ENCODE data around the gene ANHX. TPM values are rescaled to one million over a fixed set of nuclear protein-coding genes. Genes with fewer than 3 reads are reported as not detected.

The ANHX gene
- total RNA-seq, 1 experiment from 2014 or later = not detected

- Histone ChIP-seq H3K36me3 (ENCODE audit: control insufficient read depth, insufficient read depth, low read length) (no peaks in the 10 kb centered on the region), H3K4me3 (ENCODE audit: low read depth, low read length) (no peak overlapping the region), H3K4me1 (no peaks in the 10 kb centered on the region), H3K9me3 (peaks cover 66% of the 10 kb centered on the region), H3K27me3 (replicated peaks; ENCODE audit: control insufficient read depth, insufficient read depth, low read length) (no peaks in the 10 kb centered on the region)
- Mint-ChIP-seq H3K27ac (ENCODE audit: unreplicated experiment) (no peak overlapping the region), H3K27me3 (ENCODE audit: insufficient read depth, unreplicated experiment) (no peaks in the 10 kb centered on the region), H3K4me1 (ENCODE audit: low read depth, unreplicated experiment) (no peaks in the 10 kb centered on the region), H3K9me3 (ENCODE audit: unreplicated experiment) (peaks cover 43% of the 10 kb centered on the region), H3K36me3 (ENCODE audit: insufficient read depth, unreplicated experiment) (peaks cover 67% of the 10 kb centered on the region), H3K4me3 (ENCODE audit: unreplicated experiment) (no peak overlapping the region)
- TSS peak; percentile 6 for BruUV-seq (replicated peaks)
- TF ChIP-seq CTCF (IDR thresholded peaks at IDR 0.05; ENCODE audit: insufficient read depth in 1 of 2, low read depth in 1 of 2, low read length in 1 of 2, severe bottlenecking in 1 of 2, unreplicated experiment in 1 of 2) = no peak
- ChIA-PET CTCF (no interaction called here), POLR2A (no interaction called here)
- no peak for DNase-seq
- intact Hi-C loops (cut with micrococcal nuclease; ENCODE audit: unreplicated experiment) = no loop called here
Observed at GRCh38 chr12:133203344-133204263, 32.1 kb downstream of the ANHX start.

GRCh38 chr12:133202493-133203343 is 33.0 kb downstream of the ANHX start:
- H3K9me3 Mint-ChIP-seq (ENCODE audit: unreplicated experiment) = peaks cover 43% of the 10 kb centered on the region

More at GRCh38 chr12:133202493-133203343, 33.0 kb downstream of the ANHX start:
- Histone ChIP-seq H3K9me3 (peaks cover 57% of the 10 kb centered on the region), H3K36me3 (ENCODE audit: control insufficient read depth, insufficient read depth, low read length) (no peaks in the 10 kb centered on the region), H3K4me1 (no peaks in the 10 kb centered on the region), H3K4me3 (ENCODE audit: low read depth, low read length) (no peak overlapping the region), H3K27me3 (replicated peaks; ENCODE audit: control insufficient read depth, insufficient read depth, low read length) (no peaks in the 10 kb centered on the region)
- no TSS peak for BruUV-seq (replicated peaks)
- intact Hi-C loops (cut with micrococcal nuclease; ENCODE audit: unreplicated experiment) = no loop called here
- Mint-ChIP-seq H3K4me1 (ENCODE audit: low read depth, unreplicated experiment) (no peaks in the 10 kb centered on the region), H3K27ac (ENCODE audit: unreplicated experiment) (no peak overlapping the region), H3K36me3 (ENCODE audit: insufficient read depth, unreplicated experiment) (peaks cover 59% of the 10 kb centered on the region), H3K27me3 (ENCODE audit: insufficient read depth, unreplicated experiment) (no peaks in the 10 kb centered on the region), H3K4me3 (ENCODE audit: unreplicated experiment) (no peak overlapping the region)
- no peak for DNase-seq
- ChIA-PET CTCF (no interaction called here), POLR2A (no interaction called here)
- no peak for TF ChIP-seq CTCF (IDR thresholded peaks at IDR 0.05; ENCODE audit: insufficient read depth in 1 of 2, low read depth in 1 of 2, low read length in 1 of 2, severe bottlenecking in 1 of 2, unreplicated experiment in 1 of 2)
